IPS-20b (cell line): Measurements from ENCODE around the gene BACE1.

ENCODE experiments used
- H3K27ac ChIP-seq: one replicate; pipeline ENCODE4 v1.5.1; 2013; ENCODE audit warnings: low read length
- H3K27me3 ChIP-seq: 2 replicates; pipeline ENCODE4 v1.6.1; 2013; ENCODE audit warnings: mild to moderate bottlenecking, low read length, inconsistent platforms; ENCODE audit not compliant: insufficient read depth
- H3K36me3 ChIP-seq: 2 replicates; pipeline ENCODE4 v1.6.1; 2013; ENCODE audit warnings: low read depth, mild to moderate bottlenecking, inconsistent platforms, low read length, moderate library complexity; ENCODE audit not compliant: insufficient read depth
- H3K4me1 ChIP-seq: 2 replicates; pipeline ENCODE4 v1.6.1; 2013; ENCODE audit warnings: mild to moderate bottlenecking, control low read depth, inconsistent platforms, low read length, moderate library complexity; ENCODE audit not compliant: insufficient read depth
- H3K4me3 ChIP-seq: 2 replicates; pipeline ENCODE4 v1.5.1; 2013; ENCODE audit warnings: mild to moderate bottlenecking, low read length, inconsistent platforms
- H3K9ac ChIP-seq: 2 replicates; pipeline ENCODE4 v1.6.1; 2013; ENCODE audit warnings: low read depth, mild to moderate bottlenecking, inconsistent platforms, low read length, moderate library complexity
- H3K9me3 ChIP-seq: 2 replicates; pipeline ENCODE4 v1.6.1; 2013; ENCODE audit warnings: mild to moderate bottlenecking, low read depth, low read length, inconsistent platforms; ENCODE audit not compliant: insufficient read depth

Gene BACE1

GRCh38 chr11:117303646-117304315, 12.3 kb downstream of the BACE1 start:
- H3K9me3 ChIP-seq, result no peaks in the 10 kb centered on the region
- H3K9ac ChIP-seq, result no peak overlapping the region
- no peak overlapping the region; the same call in 1 of the 2 replicates for H3K4me3 ChIP-seq
- no peaks in the 10 kb centered on the region for H3K27me3 ChIP-seq
- H3K27ac ChIP-seq, result no peak overlapping the region
- H3K36me3 ChIP-seq, result no peaks in the 10 kb centered on the region
- H3K4me1 ChIP-seq, result peaks cover 19% of the 10 kb centered on the region

GRCh38 chr11:117303101-117303500, 13.0 kb downstream of the BACE1 start:
- Histone ChIP-seq H3K4me1 (peaks cover 19% of the 10 kb centered on the region), H3K9me3 (no peaks in the 10 kb centered on the region), H3K4me3 (no peak overlapping the region; the same call in 1 of the 2 replicates), H3K9ac (no peak overlapping the region), H3K36me3 (no peaks in the 10 kb centered on the region), H3K27me3 (no peaks in the 10 kb centered on the region), H3K27ac (no peak overlapping the region)

DNA sequence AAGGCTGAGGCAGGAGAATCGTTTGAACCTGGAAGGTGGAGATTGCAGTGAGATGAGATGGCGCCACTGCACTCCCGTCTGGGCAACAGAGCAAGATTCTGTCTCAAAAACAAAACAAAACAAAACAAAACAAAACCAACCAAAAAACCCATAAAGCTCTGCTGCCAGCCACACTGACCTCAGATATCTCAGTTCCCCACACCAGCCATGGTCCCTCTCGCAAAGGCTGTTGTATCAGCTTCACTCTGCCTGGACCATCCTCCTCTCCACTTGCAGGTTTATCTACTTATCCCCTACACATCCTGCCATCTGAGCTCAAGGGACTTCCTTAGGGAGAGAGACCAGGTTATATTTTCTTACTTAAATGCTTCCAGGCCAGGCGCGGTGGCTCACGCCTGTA, 13.8 kb downstream of the BACE1 start:
- no peak overlapping the region for H3K9ac ChIP-seq
- H3K4me1 ChIP-seq, result peaks cover 19% of the 10 kb centered on the region
- H3K4me3 ChIP-seq, result no peak overlapping the region
- no peaks in the 10 kb centered on the region for H3K36me3 ChIP-seq
- no peaks in the 10 kb centered on the region for H3K27me3 ChIP-seq
- H3K9me3 ChIP-seq, result no peaks in the 10 kb centered on the region
- no peak overlapping the region for H3K27ac ChIP-seq

GRCh38 chr11:117300773-117301172, 15.3 kb downstream of the BACE1 start:
- no peaks in the 10 kb centered on the region for H3K9me3 ChIP-seq
- no peak overlapping the region for H3K27ac ChIP-seq
- no peaks in the 10 kb centered on the region for H3K27me3 ChIP-seq
- peaks cover 19% of the 10 kb centered on the region for H3K4me1 ChIP-seq
- no peaks in the 10 kb centered on the region for H3K36me3 ChIP-seq
- no peak overlapping the region for H3K4me3 ChIP-seq
- H3K9ac ChIP-seq, result no peak overlapping the region

DNA sequence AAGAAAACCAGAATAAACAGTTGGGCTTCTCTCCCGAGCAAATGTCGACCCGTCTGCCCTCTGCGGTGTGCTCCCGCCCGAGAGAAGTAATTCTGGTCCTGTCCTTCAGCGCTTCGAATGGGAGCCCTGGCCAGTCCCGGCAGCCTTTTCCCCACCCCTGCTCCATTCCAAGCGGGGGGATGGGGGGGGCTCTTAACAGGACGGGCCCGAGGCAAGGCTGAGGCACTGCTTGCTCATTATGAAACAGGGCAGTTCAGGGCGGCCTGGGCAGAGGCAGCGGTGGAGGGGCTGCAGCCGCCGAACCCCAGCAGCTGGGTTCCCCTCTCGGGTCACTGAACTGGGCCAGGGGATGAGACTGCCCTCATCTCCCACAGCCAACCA, 15.8 kb downstream of the BACE1 start:
- Histone ChIP-seq H3K9ac (peak overlapping the region; percentile 42; the same call in 1 of the 2 replicates), H3K4me3 (0 out of 2 replicates have a peak overlapping the region, but pooled peaks have one; percentile 7), H3K4me1 (peaks cover 19% of the 10 kb centered on the region), H3K9me3 (no peaks in the 10 kb centered on the region), H3K27ac (no peak overlapping the region), H3K27me3 (no peaks in the 10 kb centered on the region), H3K36me3 (no peaks in the 10 kb centered on the region; the same call in 1 of the 2 replicates)

- Histone ChIP-seq H3K9ac (peak overlapping the region; percentile 42; the same call in 1 of the 2 replicates), H3K9me3 (no peaks in the 10 kb centered on the region), H3K27me3 (no peaks in the 10 kb centered on the region), H3K4me3 (0 out of 2 replicates have a peak overlapping the region, but pooled peaks have one; percentile 7), H3K4me1 (peaks cover 19% of the 10 kb centered on the region), H3K36me3 (no peaks in the 10 kb centered on the region; the same call in 1 of the 2 replicates), H3K27ac (no peak overlapping the region)
These were observed 16.4 kb downstream of the BACE1 start for GRCh38 chr11:117299351-117300282.

GRCh38 chr11:117298195-117298594, 17.9 kb downstream of the BACE1 start:
- H3K4me1 ChIP-seq, result peaks cover 12% of the 10 kb centered on the region
- H3K27me3 ChIP-seq, result no peaks in the 10 kb centered on the region
- H3K9ac ChIP-seq, result no peak overlapping the region
- H3K36me3 ChIP-seq, result peaks cover under 1% of the 10 kb centered on the region; the same call in 1 of the 2 replicates
- no peaks in the 10 kb centered on the region for H3K9me3 ChIP-seq
- H3K27ac ChIP-seq, result no peak overlapping the region
- H3K4me3 ChIP-seq, result no peak overlapping the region

GRCh38 chr11:117296881-117297280, 19.2 kb downstream of the BACE1 start:
- H3K36me3 ChIP-seq, result peaks cover 4% of the 10 kb centered on the region; the same call in 1 of the 2 replicates
- no peaks in the 10 kb centered on the region for H3K27me3 ChIP-seq
- no peak overlapping the region for H3K9ac ChIP-seq
- no peak overlapping the region for H3K27ac ChIP-seq
- H3K9me3 ChIP-seq, result no peaks in the 10 kb centered on the region
- H3K4me3 ChIP-seq, result no peak overlapping the region
- H3K4me1 ChIP-seq, result peaks cover 11% of the 10 kb centered on the region; the same call in 1 of the 2 replicates

DNA sequence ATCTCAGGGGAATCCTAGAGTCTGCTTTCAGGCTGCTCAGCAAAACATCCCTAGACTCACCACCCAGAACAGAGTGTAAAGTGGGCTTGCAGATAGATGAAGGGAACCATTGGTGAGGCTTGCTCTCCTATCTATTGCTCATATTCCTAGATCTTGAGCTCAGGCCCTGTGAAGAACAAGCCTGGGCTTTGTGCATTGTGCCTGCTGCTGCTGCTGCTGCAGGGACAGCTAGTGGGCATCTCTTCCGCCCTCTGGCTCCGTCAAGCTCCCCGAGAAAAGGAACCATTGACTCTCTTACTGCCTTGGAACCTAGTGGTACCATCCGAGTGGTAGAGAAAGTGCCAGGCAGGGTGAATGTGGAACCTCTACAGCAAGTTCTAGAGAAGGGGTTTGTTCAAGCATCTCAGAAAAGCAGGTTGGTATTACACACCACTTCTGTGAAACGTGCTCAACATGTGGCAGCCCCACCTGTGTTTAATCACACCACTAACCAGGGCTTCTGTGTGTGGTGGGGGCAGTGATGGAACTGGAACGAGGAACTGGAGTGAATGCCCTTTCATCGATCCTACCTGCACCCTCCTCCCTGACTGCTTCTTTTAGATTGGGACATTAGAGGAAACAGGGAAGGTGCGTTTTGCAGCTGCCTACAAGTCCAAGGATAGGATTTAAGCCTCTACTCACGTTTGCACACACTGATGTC, 20.5 kb downstream of the BACE1 start:
- H3K4me3 ChIP-seq, result no peak overlapping the region
- no peak overlapping the region for H3K9ac ChIP-seq
- peaks cover 7% of the 10 kb centered on the region for H3K36me3 ChIP-seq
- H3K27ac ChIP-seq, result no peak overlapping the region
- H3K9me3 ChIP-seq, result no peaks in the 10 kb centered on the region
- H3K27me3 ChIP-seq, result no peaks in the 10 kb centered on the region
- H3K4me1 ChIP-seq, result peaks cover 11% of the 10 kb centered on the region; the same call in 1 of the 2 replicates

DNA sequence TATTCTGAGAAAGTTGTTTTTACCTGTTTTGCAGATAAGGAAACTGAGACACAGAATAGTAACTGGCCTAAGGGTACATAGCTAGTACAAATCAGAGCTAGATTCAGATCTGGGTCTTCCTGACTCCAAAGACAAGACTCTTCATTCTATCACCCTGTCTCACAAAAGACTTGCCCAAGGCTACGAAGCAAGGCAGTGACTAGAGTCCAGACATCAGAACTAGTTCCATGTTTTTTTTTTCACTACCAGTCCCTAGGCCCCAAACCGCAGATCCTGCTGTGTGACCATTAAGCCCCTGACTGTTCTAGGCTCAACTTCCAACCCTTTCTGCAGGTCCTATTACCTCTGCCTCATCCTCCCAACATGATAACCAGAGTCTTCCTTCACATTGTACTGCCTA, 23.4 kb downstream of the BACE1 start:
- Histone ChIP-seq H3K27ac (no peak overlapping the region), H3K36me3 (peaks cover 36% of the 10 kb centered on the region)

DNA sequence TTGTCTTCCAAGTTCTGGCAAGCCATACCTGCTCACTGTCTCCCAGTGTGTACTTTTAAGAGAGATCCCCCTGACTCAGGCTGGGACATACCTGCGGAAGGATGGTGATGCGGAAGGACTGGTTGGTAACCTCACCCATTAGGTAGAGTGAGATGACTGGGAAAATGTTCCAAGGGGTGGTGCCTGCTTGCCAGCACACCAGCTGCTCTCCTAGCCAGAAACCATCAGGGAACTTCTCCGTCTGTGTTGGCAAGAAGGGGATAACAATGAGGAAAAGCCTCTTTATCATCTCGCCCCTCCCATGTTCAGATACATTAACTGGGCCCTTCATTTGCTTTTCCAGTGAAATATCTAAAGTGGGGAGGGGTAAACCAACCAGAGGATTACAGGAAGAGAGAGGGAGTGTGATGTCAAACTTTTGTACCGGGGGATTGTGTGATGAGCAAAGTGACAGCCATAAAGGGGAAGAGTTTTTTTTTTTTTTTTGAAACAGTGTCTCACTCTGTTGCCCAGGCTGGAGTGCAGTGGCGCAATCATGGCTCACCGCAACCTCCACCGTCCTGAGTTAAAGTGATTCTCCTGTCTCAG, 25.2 kb downstream of the BACE1 start, which contains the start of gene BACE1-AS:
Gene BACE1-AS, plus strand, starts transcription at position 538 of the 588 bp plus-strand sequence.
- no peak within 1 kb of the TSS for H3K4me3 ChIP-seq
- H3K36me3 ChIP-seq, result peaks cover 53% of the 10 kb centered on the region
- H3K27ac ChIP-seq, result no peak within 1 kb of the TSS
- no peak within 1 kb of the TSS for H3K9ac ChIP-seq
- no peaks in the 10 kb centered on the region for H3K4me1 ChIP-seq
- no peaks in the 10 kb centered on the region for H3K27me3 ChIP-seq
- H3K9me3 ChIP-seq, result no peaks in the 10 kb centered on the region

More for the DNA sequence above, 23.4 kb downstream of the BACE1 start:
- Histone ChIP-seq H3K4me1 (no peaks in the 10 kb centered on the region), H3K9me3 (no peaks in the 10 kb centered on the region), H3K27me3 (no peaks in the 10 kb centered on the region), H3K4me3 (no peak overlapping the region), H3K9ac (no peak overlapping the region)
